ENCODE data around the gene POMT2. TPM values are rescaled to one million over a fixed set of nuclear protein-coding genes. Genes with fewer than 3 reads are reported as not detected.
A peak's percentile ranks its signal among the peaks of the same experiment; 100 is the strongest.

Gene POMT2
- total RNA-seq, 1 donor from 2014 or later: 46.8 TPM

DNA sequence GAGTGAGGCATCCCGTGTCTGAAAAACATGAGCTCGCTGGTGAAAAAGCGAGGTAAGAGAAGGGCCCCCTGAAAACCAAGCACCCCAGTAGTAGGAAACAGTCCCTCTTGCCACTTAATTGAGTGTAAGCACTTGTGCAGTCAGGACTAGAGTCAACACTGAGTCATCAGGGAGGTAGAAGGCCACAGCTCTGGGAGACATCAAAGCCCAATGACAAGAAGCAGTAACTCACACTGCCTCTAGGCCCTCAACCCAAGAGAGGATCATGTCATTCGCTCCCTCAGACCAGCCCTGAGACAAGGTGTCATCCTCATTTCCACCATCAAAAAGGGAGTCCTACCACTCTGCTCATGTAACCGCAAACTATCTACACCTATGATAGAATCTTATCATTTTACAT, 17.8 kb downstream of the POMT2 start:
- no peaks in the 10 kb centered on the region for H3K27me3 Mint-ChIP-seq (ENCODE audit: low read depth)

DNA sequence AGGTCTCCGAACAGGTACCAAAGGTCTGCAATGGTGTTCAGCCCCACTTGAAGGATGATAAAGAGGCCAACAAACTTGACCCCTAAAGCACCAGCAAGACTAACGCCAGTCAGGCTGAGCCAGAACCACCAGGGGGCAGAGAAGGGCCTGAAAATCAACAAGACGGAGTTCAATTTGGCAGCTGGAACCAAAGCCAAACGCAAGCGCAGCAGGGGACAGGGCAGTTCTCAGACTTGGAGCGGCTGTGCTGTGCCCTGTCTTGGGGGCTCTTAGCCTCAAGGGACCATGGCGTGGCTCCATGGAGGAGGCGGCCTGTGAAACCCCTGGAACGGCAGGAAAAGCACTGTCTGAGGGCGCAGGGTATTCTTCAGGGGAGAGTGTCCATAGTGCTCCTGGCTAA, 19.6 kb downstream of the POMT2 start:
- Mint-ChIP-seq H3K27ac (ENCODE audit: unreplicated experiment) (peak overlapping the region; percentile 29), H3K9me3 (no peaks in the 10 kb centered on the region), H3K27me3 (ENCODE audit: low read depth) (no peaks in the 10 kb centered on the region), H3K4me3 (peak overlapping the region; percentile 36), H3K36me3 (ENCODE audit: low read depth) (peaks cover 18% of the 10 kb centered on the region), H3K4me1 (peaks cover 39% of the 10 kb centered on the region)
- DNase-seq (ENCODE audit: low read depth, low spot score): peak; percentile 83
- TF ChIP-seq, protein P1, sequence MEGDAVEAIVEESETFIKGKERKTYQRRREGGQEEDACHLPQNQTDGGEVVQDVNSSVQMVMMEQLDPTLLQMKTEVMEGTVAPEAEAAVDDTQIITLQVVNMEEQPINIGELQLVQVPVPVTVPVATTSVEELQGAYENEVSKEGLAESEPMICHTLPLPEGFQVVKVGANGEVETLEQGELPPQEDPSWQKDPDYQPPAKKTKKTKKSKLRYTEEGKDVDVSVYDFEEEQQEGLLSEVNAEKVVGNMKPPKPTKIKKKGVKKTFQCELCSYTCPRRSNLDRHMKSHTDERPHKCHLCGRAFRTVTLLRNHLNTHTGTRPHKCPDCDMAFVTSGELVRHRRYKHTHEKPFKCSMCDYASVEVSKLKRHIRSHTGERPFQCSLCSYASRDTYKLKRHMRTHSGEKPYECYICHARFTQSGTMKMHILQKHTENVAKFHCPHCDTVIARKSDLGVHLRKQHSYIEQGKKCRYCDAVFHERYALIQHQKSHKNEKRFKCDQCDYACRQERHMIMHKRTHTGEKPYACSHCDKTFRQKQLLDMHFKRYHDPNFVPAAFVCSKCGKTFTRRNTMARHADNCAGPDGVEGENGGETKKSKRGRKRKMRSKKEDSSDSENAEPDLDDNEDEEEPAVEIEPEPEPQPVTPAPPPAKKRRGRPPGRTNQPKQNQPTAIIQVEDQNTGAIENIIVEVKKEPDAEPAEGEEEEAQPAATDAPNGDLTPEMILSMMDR (conservative IDR thresholded peaks at IDR 0.05): peak; percentile 87

More for the DNA sequence above, 17.8 kb downstream of the POMT2 start:
- Mint-ChIP-seq H3K27ac (ENCODE audit: unreplicated experiment) (no peak overlapping the region), H3K36me3 (ENCODE audit: low read depth) (peaks cover 9% of the 10 kb centered on the region), H3K9me3 (no peaks in the 10 kb centered on the region), H3K4me1 (peaks cover 48% of the 10 kb centered on the region), H3K4me3 (no peak overlapping the region)
- TF ChIP-seq, protein P1 (conservative IDR thresholded peaks at IDR 0.05): no peak
- DNase-seq (ENCODE audit: low read depth, low spot score): no peak

DNA sequence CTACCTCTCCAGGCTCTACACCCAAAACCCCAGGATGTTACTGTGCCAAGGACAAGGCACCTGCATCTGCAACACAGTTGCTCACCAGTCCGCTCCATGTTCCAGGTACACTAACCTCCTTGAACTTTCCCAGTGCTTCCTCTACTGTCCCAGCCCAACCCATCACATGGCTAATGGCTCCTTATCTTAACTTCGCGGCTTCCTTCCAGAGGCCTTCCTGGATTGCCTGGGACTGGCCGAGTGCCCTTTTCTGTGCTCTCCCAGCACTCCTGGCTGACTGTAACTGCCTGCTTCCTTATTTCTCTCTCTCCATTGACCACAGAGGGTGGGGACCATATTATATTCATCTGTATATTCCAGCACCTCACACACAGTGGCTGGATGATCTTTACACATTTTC, 20.9 kb downstream of the POMT2 start:
- peaks cover 19% of the 10 kb centered on the region for H3K36me3 Mint-ChIP-seq (ENCODE audit: low read depth)
- no peak overlapping the region for H3K27ac Mint-ChIP-seq (ENCODE audit: unreplicated experiment)
- no peaks in the 10 kb centered on the region for H3K27me3 Mint-ChIP-seq (ENCODE audit: low read depth)

DNA sequence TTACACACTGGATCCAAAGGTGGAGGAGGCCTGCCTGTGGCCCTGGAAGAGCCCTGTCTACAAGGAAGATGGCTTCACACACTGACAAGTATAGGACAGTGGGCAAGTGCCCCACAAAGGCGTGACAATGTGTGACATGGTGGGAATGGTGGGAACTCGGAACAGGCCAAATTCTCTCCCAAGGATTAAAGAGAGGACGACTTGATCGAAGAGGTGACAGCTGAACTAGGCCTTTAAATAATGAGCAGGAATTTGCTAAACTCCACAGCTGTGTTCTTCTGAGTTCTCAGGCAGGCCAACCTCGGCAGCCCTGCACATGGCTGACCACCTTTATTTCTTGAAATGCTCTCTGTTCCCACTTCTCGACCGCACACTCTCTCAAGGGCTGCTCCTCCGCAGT, 23.8 kb downstream of the POMT2 start:
- H3K36me3 Mint-ChIP-seq (ENCODE audit: low read depth): peaks cover 15% of the 10 kb centered on the region
- no peak overlapping the region for H3K4me3 Mint-ChIP-seq
- no peaks in the 10 kb centered on the region for H3K27me3 Mint-ChIP-seq (ENCODE audit: low read depth)
- TF ChIP-seq, protein P1 (conservative IDR thresholded peaks at IDR 0.05): no peak
- peak overlapping the region; percentile 40 for H3K27ac Mint-ChIP-seq (ENCODE audit: unreplicated experiment)
- no peaks in the 10 kb centered on the region for H3K9me3 Mint-ChIP-seq
- H3K4me1 Mint-ChIP-seq: peaks cover 15% of the 10 kb centered on the region
- DNase-seq (ENCODE audit: low read depth, low spot score): no peak

More for the DNA sequence above, 20.9 kb downstream of the POMT2 start:
- Mint-ChIP-seq H3K4me1 (peaks cover 29% of the 10 kb centered on the region), H3K4me3 (no peak overlapping the region), H3K9me3 (no peaks in the 10 kb centered on the region)
- TF ChIP-seq, protein P1 (conservative IDR thresholded peaks at IDR 0.05): no peak
- DNase-seq (ENCODE audit: low read depth, low spot score): no peak

DNA sequence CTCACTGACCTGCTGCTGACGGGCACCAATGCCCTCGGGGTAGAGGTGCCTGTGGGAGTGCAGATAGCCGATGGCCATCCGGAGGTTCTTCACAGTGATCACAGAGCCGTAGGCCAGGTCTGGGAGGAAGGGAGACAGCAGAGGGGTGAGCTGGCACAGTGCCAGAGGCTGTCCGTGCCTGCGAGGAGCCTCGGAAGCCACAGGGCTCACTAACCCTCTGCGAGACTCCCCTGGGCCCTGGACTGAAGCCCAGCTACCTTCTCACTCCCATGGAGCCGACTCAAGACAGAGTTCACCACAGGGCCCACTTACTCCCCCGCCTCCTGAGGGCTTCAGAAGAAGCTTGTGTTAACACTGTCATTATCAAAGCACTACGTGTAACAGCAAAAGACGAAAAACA, 24.5 kb downstream of the POMT2 start:
- Mint-ChIP-seq H3K4me1 (peaks cover 10% of the 10 kb centered on the region), H3K27me3 (ENCODE audit: low read depth) (no peaks in the 10 kb centered on the region), H3K36me3 (ENCODE audit: low read depth) (peaks cover 15% of the 10 kb centered on the region), H3K27ac (ENCODE audit: unreplicated experiment) (no peak overlapping the region), H3K9me3 (no peaks in the 10 kb centered on the region), H3K4me3 (no peak overlapping the region)
- DNase-seq (ENCODE audit: low read depth, low spot score): no peak
- TF ChIP-seq, protein P1 (conservative IDR thresholded peaks at IDR 0.05): no peak

DNA sequence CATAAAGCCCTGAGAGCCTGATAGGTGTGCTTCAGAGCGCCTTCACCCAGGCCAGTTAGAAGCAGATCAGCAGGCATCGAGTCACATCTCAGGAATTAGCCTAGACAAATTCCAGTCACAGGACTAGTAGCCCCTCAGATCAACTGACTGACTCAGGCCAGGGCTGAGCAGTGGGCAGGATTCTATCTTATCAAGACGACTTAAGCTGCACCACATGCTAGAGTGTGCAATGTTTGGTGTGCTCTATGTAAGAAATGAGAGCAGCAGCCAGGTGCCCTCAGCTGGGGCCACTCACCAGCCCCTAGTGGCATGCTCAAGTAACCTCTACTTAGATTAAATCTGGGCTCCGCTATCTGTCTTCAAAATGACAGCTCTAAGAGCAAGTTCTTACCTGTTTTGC, 30.0 kb downstream of the POMT2 start:
- DNase-seq (ENCODE audit: low read depth, low spot score): no peak
- no peak overlapping the region for H3K4me3 Mint-ChIP-seq
- H3K27me3 Mint-ChIP-seq (ENCODE audit: low read depth): no peaks in the 10 kb centered on the region

More for the DNA sequence above, 30.0 kb downstream of the POMT2 start:
- Mint-ChIP-seq H3K4me1 (no peaks in the 10 kb centered on the region), H3K36me3 (ENCODE audit: low read depth) (peaks cover 13% of the 10 kb centered on the region), H3K9me3 (no peaks in the 10 kb centered on the region), H3K27ac (ENCODE audit: unreplicated experiment) (no peak overlapping the region)
- TF ChIP-seq, protein P1 (conservative IDR thresholded peaks at IDR 0.05): peak; percentile 31

All from neural crest cell (in vitro differentiated cells).